GM23338 (cell line): ENCODE results near the gene BICDL1. TPM values are rescaled to one million over a fixed set of nuclear protein-coding genes. Genes with fewer than 3 reads are reported as not detected.

Experiments
- ATAC-seq: fragments of 200-7000 bp; cut with Tn5 transposase; 3 replicates; pipeline ENCODE4 v1.9.1; 2020
- DNase-seq: peaks from one replicate; pipeline ENCODE4 v3.0.0-alpha.2; 2015; ENCODE audit warnings: low spot score
- H2AFZ ChIP-seq: fragments of 200-600 bp; sonication (generic); 2 replicates; pipeline ENCODE4 v1.8.0; 2016; ENCODE audit warnings: antibody characterized with exemption, mild to moderate bottlenecking, moderate library complexity
- H3F3A ChIP-seq: fragments of 200-600 bp; sonication (generic); replicated peaks from 2 replicates; pipeline ENCODE4 v1.8.0; 2017; ENCODE audit warnings: antibody characterized with exemption, mixed run types, low read depth
- H3K27ac ChIP-seq: fragments of 200-600 bp; sonication (generic); 2 replicates; pipeline ENCODE4 v1.6.1; 2016; ENCODE audit warnings: low read depth
- H3K27me3 ChIP-seq: fragments of 200-600 bp; sonication (generic); 2 replicates; pipeline ENCODE4 v1.8.0; 2016; ENCODE audit warnings: mild to moderate bottlenecking, mixed run types, moderate library complexity; ENCODE audit not compliant: insufficient read depth
- H3K36me3 ChIP-seq: fragments of 200-600 bp; sonication (generic); 2 replicates; pipeline ENCODE4 v1.8.0; 2016; ENCODE audit warnings: mild to moderate bottlenecking; ENCODE audit not compliant: insufficient read depth
- H3K4me1 ChIP-seq: fragments of 200-600 bp; sonication (generic); 2 replicates; pipeline ENCODE4 v1.8.0; 2016; ENCODE audit warnings: mild to moderate bottlenecking, moderate library complexity; ENCODE audit not compliant: insufficient read depth
- H3K4me2 ChIP-seq: fragments of 200-600 bp; sonication (generic); 2 replicates; pipeline ENCODE4 v1.7.1; 2017; ENCODE audit warnings: mixed run types
- H3K4me3 ChIP-seq: fragments of 200-600 bp; sonication (generic); 2 replicates; pipeline ENCODE4 v1.6.1; 2016; ENCODE audit warnings: mixed run types
- H3K79me2 ChIP-seq: fragments of 200-600 bp; sonication (generic); replicated peaks from 2 replicates; pipeline ENCODE4 v1.8.0; 2017; ENCODE audit warnings: mild to moderate bottlenecking; ENCODE audit not compliant: insufficient read depth
- H3K9me2 ChIP-seq: fragments of 200-600 bp; sonication (generic); 2 replicates; pipeline ENCODE4 v1.8.0; 2017; ENCODE audit not compliant: insufficient read depth
- H4K20me1 ChIP-seq: fragments of 200-600 bp; sonication (generic); replicated peaks from 2 replicates; pipeline ENCODE4 v1.8.0; 2017; ENCODE audit warnings: mild to moderate bottlenecking; ENCODE audit not compliant: insufficient read depth
- H3K27ac Mint-ChIP-seq: 2 replicates; pipeline ENCODE4 v1.8.0; 2020; ENCODE audit warnings: inconsistent platforms, mild to moderate bottlenecking, moderate library complexity, mixed read lengths
- H3K27me3 Mint-ChIP-seq: 3 replicates; pipeline ENCODE4 v1.8.0; 2022; ENCODE audit warnings: low read depth, mild to moderate bottlenecking, moderate library complexity, mixed read lengths, inconsistent platforms; ENCODE audit not compliant: insufficient read depth, poor library complexity
- H3K36me3 Mint-ChIP-seq: 3 replicates; pipeline ENCODE4 v1.8.0; 2021; ENCODE audit warnings: low read depth, mild to moderate bottlenecking, inconsistent platforms, moderate library complexity, mixed read lengths
- H3K4me1 Mint-ChIP-seq: 3 replicates; pipeline ENCODE4 v1.8.0; 2020; ENCODE audit warnings: mild to moderate bottlenecking, inconsistent platforms, mixed read lengths
- H3K4me3 Mint-ChIP-seq: 3 replicates; pipeline ENCODE4 v1.8.0; 2021; ENCODE audit warnings: moderate library complexity, mild to moderate bottlenecking, inconsistent platforms, mixed read lengths
- H3K9me3 Mint-ChIP-seq: 3 replicates; pipeline ENCODE4 v1.8.0; 2020; ENCODE audit warnings: moderate library complexity, mild to moderate bottlenecking, inconsistent platforms, mixed read lengths
- CREB1 ChIP-seq: fragments of 250-450 bp; sonication (Bioruptor Pico); IDR thresholded peaks from 2 replicates; pipeline ENCODE4 v1.5.0; 2020; ENCODE audit warnings: low read depth, mild to moderate bottlenecking, moderate library complexity
- CTCF ChIP-seq, 2 experiments: fragments of 200-600 bp in 1 of 2; sonication (generic) in 1 of 2; conservative IDR thresholded peaks; 2 replicates each; pipeline versions ENCODE4 v1.5.1 to v1.6.1; 2016 to 2017; ENCODE audit warnings: antibody characterized with exemption in 2 of 2, low read depth in 2 of 2, mild to moderate bottlenecking in 2 of 2, moderate library complexity in 1 of 2
- ETS1 ChIP-seq: IDR thresholded peaks from 2 replicates; pipeline ENCODE4 v1.6.1; 2016; ENCODE audit warnings: antibody characterized with exemption
- EZH2 ChIP-seq: fragments of 200-600 bp; sonication (generic); IDR thresholded peaks from one replicate; pipeline ENCODE4 v1.8.0; 2017; ENCODE audit warnings: antibody characterized with exemption, mild to moderate bottlenecking, low read depth; ENCODE audit not compliant: unreplicated experiment
- EZH2phosphoT487 ChIP-seq: fragments of 200-600 bp; sonication (generic); IDR thresholded peaks from one replicate; pipeline ENCODE4 v1.8.1; 2018; ENCODE audit warnings: antibody characterized with exemption; ENCODE audit not compliant: unreplicated experiment
- JUNB ChIP-seq: IDR thresholded peaks from one replicate; pipeline ENCODE4 v1.6.1; 2016; ENCODE audit warnings: antibody characterized with exemption; ENCODE audit not compliant: unreplicated experiment
- NANOG ChIP-seq: IDR thresholded peaks from 2 replicates; pipeline ENCODE4 v1.6.1; 2016; ENCODE audit warnings: antibody characterized with exemption, borderline replicate concordance
- POLR2AphosphoS5 ChIP-seq: IDR thresholded peaks from 2 replicates; pipeline ENCODE4 v1.6.1; 2016; ENCODE audit warnings: antibody characterized with exemption, low read depth
- REST ChIP-seq: IDR thresholded peaks from one replicate; pipeline ENCODE4 v1.6.1; 2018; ENCODE audit warnings: antibody characterized with exemption; ENCODE audit not compliant: unreplicated experiment
- STAT1 ChIP-seq: IDR thresholded peaks from one replicate; pipeline ENCODE4 v1.6.1; 2016; ENCODE audit warnings: antibody characterized with exemption; ENCODE audit not compliant: unreplicated experiment
- ZNF114 ChIP-seq: fragments of 250-450 bp; sonication (Bioruptor Pico); IDR thresholded peaks from 2 replicates; pipeline ENCODE4 v1.5.0; 2020; ENCODE audit warnings: mild to moderate bottlenecking, moderate library complexity
- ZNF331 ChIP-seq: fragments of 250-450 bp; sonication (Bioruptor Pico); IDR thresholded peaks from 2 replicates; pipeline ENCODE4 v1.5.0; 2020; ENCODE audit warnings: low read depth, mild to moderate bottlenecking, moderate library complexity
- ZNF462 ChIP-seq: fragments of 250-450 bp; sonication (Bioruptor Pico); IDR thresholded peaks from 2 replicates; pipeline ENCODE4 v1.5.0; 2020; ENCODE audit warnings: mild to moderate bottlenecking, moderate library complexity
- polyA plus RNA-seq: library from polyadenylated mRNA; unstranded; fragments of >200 nt; fragmentation: Nextera tagmentation; extraction: Ambion mirVana; gene quantifications from 2 replicates; pipeline ENCODE4 v1.2.1, GENCODE V29; 2016
- total RNA-seq: library from RNA; depleted of rRNA; stranded (reverse); fragments of >200 nt; shearing (Covaris generic); gene quantifications from 2 replicates; pipeline ENCODE4 v1.2.3, GENCODE V29; 2014

Gene BICDL1
- total and polyA plus RNA-seq, 2 experiments from 2014 or later = 14.0 to 25.7 TPM

GRCh38 chr12:120103044-120103338, 114.0 kb downstream of the BICDL1 start:
- Histone ChIP-seq H3K36me3 (no peaks in the 10 kb centered on the region), H3K79me2 (peaks cover 61% of the 10 kb centered on the region), H3K27me3 (no peaks in the 10 kb centered on the region), H3K4me1 (peaks cover 7% of the 10 kb centered on the region), H3K4me2 (no peak overlapping the region), H3F3A (no peaks in the 10 kb centered on the region; the same call in 1 of the 2 replicates), H3K4me3 (no peak overlapping the region), H3K9me2 (no peaks in the 10 kb centered on the region), H2AFZ (no peak overlapping the region), H4K20me1 (peaks cover 3% of the 10 kb centered on the region; the same call in 1 of the 2 replicates), H3K27ac (no peak overlapping the region)
- no peak overlapping the region for H3K27ac Mint-ChIP-seq
- H3K36me3 Mint-ChIP-seq = peaks cover 54% of the 10 kb centered on the region
- H3K4me1 Mint-ChIP-seq = peaks cover 22% of the 10 kb centered on the region
- H3K27me3 Mint-ChIP-seq = peaks cover 2% of the 10 kb centered on the region
- no peak overlapping the region for H3K4me3 Mint-ChIP-seq
- DNase-seq (no peak), ATAC-seq (no peak)
- TF ChIP-seq JUNB = no peak
- no peak for TF ChIP-seq POLR2AphosphoS5
- no peak for TF ChIP-seq STAT1
- no peak for TF ChIP-seq ZNF114 (CRISPR knock-in tag)
- no peak for TF ChIP-seq CTCF (conservative IDR thresholded peaks at IDR 0.05; ENCODE audit: low read depth in 2 of 2)
- no peak for TF ChIP-seq ZNF331
- TF ChIP-seq NANOG = no peak
- no peak for TF ChIP-seq EZH2phosphoT487
- no peak for TF ChIP-seq CREB1
- TF ChIP-seq EZH2 = no peak
- no peak for TF ChIP-seq ETS1
- no peak for TF ChIP-seq ZNF462
- TF ChIP-seq REST = no peak
- no peaks in the 10 kb centered on the region for H3K9me3 Mint-ChIP-seq
